AG10803 (cell line): ENCODE data around the gene GUF1.

ENCODE experiments used
- DNase-seq: peaks from one replicate; pipeline ENCODE4 v3.0.0; 2010; ENCODE audit warnings: low read depth
- H3K4me3 ChIP-seq: 2 replicates; pipeline ENCODE4 v1.5.1; 2011; ENCODE audit warnings: mild to moderate bottlenecking, low read length, control low read depth
- CTCF ChIP-seq: conservative IDR thresholded peaks from 2 replicates; pipeline ENCODE4 v1.5.1; 2011; ENCODE audit warnings: mild to moderate bottlenecking, low read length, control low read depth, inconsistent platforms

Gene GUF1

GRCh38 chr4:44670506-44671199 lies 7.6 kb upstream of the GUF1 start:
- TF ChIP-seq CTCF: no peak
- no peak overlapping the region for H3K4me3 ChIP-seq
- DNase-seq: no peak

GRCh38 chr4:44671636-44672035 lies 6.6 kb upstream of the GUF1 start:
- DNase-seq: no peak
- H3K4me3 ChIP-seq: no peak overlapping the region
- TF ChIP-seq CTCF: no peak

- TF ChIP-seq CTCF: no peak
- DNase-seq: no peak
- no peak overlapping the region for H3K4me3 ChIP-seq
Measured at GRCh38 chr4:44674471-44674870, 3.7 kb upstream of the GUF1 start.

GRCh38 chr4:44675366-44675765 lies 2.9 kb upstream of the GUF1 start:
- DNase-seq: no peak
- no peak for TF ChIP-seq CTCF
- H3K4me3 ChIP-seq: no peak overlapping the region

GRCh38 chr4:44679060-44679459 lies 840 bp downstream of the GUF1 start:
- H3K4me3 ChIP-seq: peak overlapping the region; percentile 85
- no peak for TF ChIP-seq CTCF
- no peak for DNase-seq

- H3K4me3 ChIP-seq: no peak overlapping the region
- no peak for DNase-seq
- no peak for TF ChIP-seq CTCF
Measured at GRCh38 chr4:44684648-44685047, 6.4 kb downstream of the GUF1 start.

GRCh38 chr4:44700427-44700826 lies 22.2 kb downstream of the GUF1 start:
- H3K4me3 ChIP-seq: no peak overlapping the region
- TF ChIP-seq CTCF: no peak
- DNase-seq: no peak
